HL-60 (cell line): ENCODE data around the gene WWOX.

Experiments used
- CTCF ChIP-seq: IDR thresholded peaks from one replicate; pipeline ENCODE4 v1.5.1; 2011; ENCODE audit warnings: low read length, control low read depth, inconsistent platforms; ENCODE audit not compliant: insufficient read depth
- POLR2AphosphoS5 ChIP-seq: IDR thresholded peaks from 2 replicates; pipeline ENCODE4 v1.6.1; 2012; ENCODE audit warnings: low read depth
- SPI1 ChIP-seq: IDR thresholded peaks from 2 replicates; pipeline ENCODE4 v1.6.1; 2012; ENCODE audit warnings: low read depth, mild to moderate bottlenecking, borderline replicate concordance

GRCh38 chr16:79011282-79011681 lies 911.8 kb downstream of the WWOX start:
- TF ChIP-seq CTCF (no peak), SPI1 (no peak), POLR2AphosphoS5 (no peak)
